ENCODE results near the gene ST6GALNAC4.
A peak's percentile ranks its signal among the peaks of the same experiment; 100 is the strongest.

DNA sequence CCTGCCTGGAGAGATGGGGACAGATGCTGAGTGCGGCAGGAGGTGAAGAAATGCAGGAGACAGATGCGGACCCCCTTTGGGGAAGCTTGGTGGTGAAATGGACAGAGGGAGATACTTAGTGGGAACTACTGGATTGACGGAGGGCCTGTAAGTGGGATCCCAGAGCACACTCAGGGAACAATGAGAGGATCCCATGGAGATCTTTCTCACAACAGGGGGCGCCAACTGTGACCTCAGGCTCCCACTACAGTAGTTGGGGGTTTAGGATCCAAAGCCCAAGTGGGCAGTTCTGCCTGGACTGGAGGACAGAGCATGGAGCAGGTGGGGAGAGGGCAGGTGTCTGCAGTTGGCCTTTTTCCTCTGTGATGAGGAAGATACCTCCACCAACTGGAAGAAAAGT, 17.4 kb upstream of the ST6GALNAC4 start:
- no peak for TF ChIP-seq CREB1 (IDR thresholded peaks at IDR 0.05)
- no peak for TF ChIP-seq CREB1 (CRISPR knock-in tag; IDR thresholded peaks at IDR 0.05)
- TF ChIP-seq, protein P1, sequence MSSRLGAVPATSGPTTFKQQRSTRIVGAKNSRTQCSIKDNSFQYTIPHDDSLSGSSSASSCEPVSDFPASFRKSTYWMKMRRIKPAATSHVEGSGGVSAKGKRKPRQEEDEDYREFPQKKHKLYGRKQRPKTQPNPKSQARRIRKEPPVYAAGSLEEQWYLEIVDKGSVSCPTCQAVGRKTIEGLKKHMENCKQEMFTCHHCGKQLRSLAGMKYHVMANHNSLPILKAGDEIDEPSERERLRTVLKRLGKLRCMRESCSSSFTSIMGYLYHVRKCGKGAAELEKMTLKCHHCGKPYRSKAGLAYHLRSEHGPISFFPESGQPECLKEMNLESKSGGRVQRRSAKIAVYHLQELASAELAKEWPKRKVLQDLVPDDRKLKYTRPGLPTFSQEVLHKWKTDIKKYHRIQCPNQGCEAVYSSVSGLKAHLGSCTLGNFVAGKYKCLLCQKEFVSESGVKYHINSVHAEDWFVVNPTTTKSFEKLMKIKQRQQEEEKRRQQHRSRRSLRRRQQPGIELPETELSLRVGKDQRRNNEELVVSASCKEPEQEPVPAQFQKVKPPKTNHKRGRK (tag; IDR thresholded peaks at IDR 0.05): no peak
- TF ChIP-seq, protein P2, sequence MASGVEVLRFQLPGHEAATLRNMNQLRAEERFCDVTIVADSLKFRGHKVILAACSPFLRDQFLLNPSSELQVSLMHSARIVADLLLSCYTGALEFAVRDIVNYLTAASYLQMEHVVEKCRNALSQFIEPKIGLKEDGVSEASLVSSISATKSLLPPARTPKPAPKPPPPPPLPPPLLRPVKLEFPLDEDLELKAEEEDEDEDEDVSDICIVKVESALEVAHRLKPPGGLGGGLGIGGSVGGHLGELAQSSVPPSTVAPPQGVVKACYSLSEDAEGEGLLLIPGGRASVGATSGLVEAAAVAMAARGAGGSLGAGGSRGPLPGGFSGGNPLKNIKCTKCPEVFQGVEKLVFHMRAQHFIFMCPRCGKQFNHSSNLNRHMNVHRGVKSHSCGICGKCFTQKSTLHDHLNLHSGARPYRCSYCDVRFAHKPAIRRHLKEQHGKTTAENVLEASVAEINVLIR (CRISPR knock-in tag; IDR thresholded peaks at IDR 0.05): no peak
- TF ChIP-seq, protein P3, sequence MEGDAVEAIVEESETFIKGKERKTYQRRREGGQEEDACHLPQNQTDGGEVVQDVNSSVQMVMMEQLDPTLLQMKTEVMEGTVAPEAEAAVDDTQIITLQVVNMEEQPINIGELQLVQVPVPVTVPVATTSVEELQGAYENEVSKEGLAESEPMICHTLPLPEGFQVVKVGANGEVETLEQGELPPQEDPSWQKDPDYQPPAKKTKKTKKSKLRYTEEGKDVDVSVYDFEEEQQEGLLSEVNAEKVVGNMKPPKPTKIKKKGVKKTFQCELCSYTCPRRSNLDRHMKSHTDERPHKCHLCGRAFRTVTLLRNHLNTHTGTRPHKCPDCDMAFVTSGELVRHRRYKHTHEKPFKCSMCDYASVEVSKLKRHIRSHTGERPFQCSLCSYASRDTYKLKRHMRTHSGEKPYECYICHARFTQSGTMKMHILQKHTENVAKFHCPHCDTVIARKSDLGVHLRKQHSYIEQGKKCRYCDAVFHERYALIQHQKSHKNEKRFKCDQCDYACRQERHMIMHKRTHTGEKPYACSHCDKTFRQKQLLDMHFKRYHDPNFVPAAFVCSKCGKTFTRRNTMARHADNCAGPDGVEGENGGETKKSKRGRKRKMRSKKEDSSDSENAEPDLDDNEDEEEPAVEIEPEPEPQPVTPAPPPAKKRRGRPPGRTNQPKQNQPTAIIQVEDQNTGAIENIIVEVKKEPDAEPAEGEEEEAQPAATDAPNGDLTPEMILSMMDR (IDR thresholded peaks at IDR 0.05 in 2 of 3, conservative IDR thresholded peaks at IDR 0.05 in 1 of 3; ENCODE audit: insufficient read depth in 2 of 3, low read depth in 1 of 3, low read length in 3 of 3): peak; percentile 22 to 36 (median 30); a peak in 4 of 6 replicates
- TF ChIP-seq CEBPB (tag; IDR thresholded peaks at IDR 0.05): no peak
